GM18526 (cell line): Measurements from ENCODE around the gene MAN1A1.

Experiments used
- POLR2A ChIP-seq: IDR thresholded peaks from 3 replicates; pipeline ENCODE4 v1.6.1; 2011; ENCODE audit not compliant: insufficient read length; ENCODE audit errors: extremely low read depth

The MAN1A1 gene

DNA sequence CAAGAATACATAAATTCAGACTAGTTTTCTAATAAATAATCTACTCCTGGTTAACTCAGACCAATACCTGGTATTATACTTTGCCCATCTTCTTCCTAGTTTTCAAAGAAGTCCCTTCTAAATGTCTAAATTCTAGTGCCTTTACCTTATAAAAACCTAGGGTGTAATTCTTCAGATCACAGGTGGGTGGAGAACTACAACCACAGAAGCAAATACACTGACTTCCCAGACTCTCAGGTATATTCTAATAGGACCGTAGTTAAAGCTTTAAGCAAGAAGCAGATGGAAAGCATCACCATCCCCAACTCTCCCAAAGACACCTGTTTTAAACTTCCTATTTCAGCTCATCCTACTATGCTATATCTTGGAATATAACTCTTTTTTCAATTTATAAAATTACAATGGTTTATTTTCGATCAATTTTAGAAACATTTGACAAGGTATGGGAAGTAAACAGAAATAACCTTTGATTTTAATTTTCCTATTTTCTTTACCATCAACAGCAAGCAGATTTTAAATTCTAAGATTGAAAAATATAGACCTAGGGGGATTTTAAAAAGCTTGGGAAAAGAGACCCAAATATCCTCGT lies 15.8 kb downstream of the MAN1A1 start:
- TF ChIP-seq POLR2A = no peak

DNA sequence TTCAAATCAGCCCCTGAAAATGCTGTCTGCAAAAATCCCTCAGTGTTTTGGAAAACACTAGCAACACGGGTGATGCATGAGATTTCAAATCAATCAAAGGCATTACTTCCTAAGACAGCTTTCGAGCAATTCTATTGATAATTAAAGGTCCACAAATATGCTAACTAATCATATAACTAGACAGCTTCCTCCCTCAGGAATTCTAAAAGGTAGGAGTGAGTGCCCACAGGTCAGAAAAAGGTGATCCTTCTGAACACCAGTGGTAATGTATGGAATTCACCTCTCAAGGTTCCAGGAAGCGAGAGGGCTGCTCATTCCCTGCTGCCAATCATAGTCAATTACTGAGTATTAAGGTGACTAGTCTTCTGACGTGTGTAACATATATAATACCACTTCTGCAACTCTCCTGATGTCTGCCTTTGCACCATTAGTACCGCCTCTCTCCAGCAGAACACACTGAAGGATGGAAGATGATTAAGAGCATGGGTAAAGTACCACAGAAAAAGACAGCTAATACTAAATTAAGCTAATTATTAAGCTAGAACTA lies 16.4 kb downstream of the MAN1A1 start:
- TF ChIP-seq POLR2A = no peak

DNA sequence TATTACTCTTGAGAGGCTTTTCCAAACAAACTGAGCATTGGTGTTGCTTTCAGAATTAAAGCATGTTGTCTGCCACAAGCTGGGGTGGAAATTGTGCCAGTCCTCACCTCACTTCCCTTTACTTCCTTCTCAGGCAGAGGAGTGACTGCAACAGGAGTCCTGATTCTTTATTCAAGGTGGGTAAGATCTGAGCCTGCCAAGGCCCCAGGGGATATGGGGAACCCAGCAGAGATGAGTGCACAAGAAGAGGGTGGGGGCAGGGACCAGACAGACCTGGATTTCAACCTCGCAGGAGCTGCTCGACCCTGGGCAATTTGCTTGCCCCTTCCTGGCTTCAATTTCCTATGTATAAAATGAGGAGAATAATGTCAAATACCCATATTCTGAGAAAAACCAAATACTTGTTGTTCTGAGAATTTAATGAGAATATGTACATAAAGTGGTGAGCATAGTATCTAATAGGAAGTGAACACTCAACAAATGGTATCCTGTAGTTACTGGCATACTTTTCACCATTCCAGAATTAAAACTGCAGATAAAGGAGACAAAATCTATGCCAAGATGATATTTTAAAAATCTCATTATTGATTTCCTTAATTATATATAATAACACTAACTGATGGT lies 17.8 kb downstream of the MAN1A1 start:
- TF ChIP-seq POLR2A = no peak

DNA sequence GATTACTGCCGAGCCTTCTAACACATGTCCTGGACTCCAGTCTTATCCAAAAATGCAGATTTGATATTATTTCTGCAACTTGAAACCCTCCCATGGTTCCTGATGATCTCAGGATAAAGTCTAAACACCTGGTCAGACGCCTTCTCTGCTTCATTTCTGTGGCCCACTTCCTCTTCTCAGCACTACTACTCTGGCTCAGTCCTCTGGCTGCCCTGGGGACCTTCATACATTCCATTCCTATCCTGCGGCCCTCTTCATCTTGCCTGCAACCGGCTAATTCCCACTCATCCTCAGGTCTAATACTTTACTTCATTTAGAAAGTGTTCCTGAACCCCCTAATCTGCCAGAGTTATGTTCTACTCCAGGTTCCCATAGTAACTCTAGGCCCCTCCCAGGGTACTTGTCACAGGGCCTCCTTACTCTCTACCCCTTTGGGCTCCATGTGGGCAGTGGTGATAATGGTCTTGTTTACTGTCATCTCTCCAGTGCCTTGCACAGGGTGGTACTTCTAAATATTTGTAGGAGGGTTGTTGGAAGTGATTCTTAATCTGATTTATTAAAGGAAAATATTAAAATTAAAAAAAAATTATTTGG lies 18.9 kb downstream of the MAN1A1 start:
- no peak for TF ChIP-seq POLR2A

DNA sequence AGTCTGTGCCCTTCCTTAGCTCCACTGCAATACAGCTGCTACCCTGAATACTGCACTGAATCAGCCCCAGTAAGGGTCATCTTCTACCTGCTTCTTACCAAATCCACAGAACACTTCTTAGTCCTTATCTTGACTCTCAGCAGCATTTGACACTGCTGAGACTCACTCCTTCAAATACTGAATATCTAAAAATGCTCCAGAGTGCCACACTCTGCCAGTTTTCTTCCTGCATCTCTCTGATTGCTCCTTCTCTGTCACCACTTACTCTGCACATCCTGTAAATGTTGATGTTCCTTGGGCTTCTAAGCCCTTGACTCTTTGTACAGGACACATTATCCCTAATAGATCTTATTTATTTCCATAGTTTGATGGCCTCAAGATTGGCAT lies 19.8 kb downstream of the MAN1A1 start:
- no peak for TF ChIP-seq POLR2A

DNA sequence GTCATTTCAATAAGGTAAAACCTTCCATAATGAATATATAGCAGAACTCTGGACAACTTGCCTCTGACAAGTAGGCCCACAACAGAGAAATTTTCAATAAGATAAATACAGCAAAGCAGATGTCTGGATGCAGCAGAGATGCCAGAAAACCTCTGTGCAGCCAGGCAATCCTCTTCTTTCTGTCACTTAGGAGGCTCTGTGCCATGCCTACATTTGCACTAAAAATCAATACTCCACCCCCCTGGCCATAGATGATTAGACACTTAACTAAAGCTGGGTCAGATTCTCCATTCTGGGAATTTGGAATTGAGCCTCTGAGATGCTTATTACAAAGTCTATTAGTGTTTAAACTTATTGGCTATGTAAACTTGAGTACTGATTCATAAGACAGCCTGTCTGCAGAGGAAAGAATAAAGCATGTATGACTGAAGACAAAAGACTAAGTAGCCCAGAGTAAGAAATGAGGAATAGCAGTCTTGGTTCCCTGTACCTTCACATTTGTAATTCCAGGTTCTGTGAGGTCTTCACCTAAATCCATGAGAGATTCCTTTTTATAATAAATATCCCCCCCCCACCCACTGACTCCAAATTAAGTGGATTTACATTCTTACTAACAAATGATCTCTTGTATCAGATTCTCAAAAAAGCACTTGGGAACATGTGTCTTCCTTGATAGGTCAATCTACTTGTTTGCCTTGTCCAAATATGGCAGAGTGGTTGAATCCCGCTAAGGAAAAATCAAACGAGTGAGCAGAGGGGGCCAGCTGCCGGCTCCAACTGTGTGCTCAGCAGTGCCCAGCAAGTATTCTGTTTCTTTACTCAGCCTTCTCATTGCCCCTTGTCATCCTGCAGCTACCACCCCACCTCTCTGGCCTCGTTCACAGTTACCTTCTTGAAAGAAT lies 20.4 kb downstream of the MAN1A1 start:
- TF ChIP-seq POLR2A = no peak

DNA sequence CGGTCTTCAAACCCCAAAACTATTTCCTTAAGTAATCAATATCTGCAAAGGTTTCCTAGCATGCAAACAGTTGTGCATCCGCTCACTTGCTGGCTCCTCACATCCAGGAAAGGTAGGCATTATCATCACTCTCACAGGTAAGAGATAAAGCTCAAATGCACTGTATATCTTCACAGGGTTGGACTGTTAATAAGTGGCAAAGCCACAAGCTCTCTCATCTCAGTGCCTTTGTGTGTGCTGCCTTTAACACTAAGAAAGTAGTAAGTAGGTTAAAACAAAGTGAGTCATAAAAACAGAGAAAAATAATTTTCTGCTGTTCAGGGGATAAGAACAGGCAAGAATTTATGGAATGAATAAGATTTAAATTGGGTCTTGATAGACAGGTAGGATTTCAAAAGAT lies 21.3 kb downstream of the MAN1A1 start:
- TF ChIP-seq POLR2A = no peak

DNA sequence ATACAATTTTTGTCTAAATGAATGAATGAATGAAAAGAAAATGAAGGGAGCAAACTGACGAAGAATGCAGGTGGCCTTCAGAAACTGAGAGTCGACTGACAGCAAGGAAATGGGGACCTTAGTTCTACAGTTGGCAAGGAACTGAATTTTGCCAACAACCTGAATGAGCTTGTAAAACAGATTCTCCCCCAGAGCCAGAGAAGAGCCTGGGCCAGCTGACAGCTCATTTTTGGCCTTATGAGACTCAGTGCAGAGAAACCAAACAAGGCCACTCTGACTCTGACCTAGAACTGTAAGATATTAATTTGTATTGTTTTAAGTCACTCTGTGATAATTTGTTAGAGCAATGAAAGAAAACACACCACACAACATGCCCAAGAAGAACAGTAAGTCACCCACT lies 21.8 kb downstream of the MAN1A1 start:
- TF ChIP-seq POLR2A = no peak

DNA sequence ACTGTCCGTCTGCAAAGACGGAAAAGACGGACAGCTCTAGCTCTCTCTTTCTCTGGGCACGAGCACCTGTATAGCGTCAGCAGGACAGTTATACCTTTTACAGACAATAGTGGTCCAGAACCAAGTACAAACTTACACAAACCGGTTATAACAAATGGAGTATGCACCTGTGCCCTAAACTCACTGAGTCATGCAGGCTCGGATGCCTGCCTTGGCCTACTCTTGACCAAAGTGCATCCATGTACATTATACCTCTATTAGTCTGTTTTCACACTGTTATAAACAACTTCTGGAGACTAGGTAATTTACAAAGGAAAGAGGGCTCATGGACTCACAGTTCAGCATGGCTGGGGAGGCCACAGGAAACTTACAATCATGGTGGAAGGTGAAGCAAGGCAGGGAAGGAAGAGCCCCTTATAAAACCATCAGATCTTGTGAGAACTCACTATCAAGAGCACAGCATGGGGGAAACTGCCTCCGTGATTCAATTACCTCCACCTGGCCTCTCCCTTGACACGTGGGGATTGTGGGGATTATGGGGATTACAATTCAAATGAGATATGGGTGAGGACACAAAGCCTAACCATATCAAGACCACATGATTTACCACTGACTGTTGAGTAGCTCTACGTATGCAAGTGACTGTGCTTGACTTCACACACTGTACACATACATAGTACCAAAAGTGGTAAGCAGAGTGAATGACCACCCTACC lies 23.1 kb downstream of the MAN1A1 start:
- TF ChIP-seq POLR2A = no peak

DNA sequence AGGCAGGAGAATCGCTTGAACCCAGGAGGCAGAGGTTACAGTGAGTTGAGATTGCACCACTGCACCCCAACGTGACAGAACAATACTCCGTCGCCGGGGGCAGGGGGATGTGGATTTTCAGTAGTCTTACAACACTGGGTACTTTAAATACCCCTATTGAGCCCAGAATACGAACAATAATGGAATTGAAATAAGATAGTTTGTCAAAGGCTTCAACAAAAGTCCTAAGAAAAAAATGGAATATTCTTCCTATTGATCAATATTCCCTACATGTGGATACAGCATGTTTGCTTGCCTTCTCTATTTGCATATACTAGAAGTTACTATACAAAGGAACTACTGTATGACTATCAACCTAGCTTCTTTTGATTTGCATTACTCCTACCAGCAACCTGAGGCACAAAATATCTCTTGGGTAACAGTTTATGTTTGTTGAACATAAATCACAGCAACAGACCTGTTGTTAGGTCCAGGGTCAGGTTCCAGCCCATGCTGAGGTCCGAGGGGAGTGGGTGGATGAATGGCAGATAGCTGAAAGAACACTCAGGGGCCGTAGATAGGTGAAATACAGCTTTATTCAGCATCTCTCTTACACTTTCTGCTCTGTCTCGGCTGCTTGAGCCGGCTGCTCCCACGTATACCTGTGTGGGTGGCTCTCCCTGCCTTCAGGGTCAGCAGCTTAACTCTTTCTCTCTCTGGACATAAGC lies 23.8 kb downstream of the MAN1A1 start:
- no peak for TF ChIP-seq POLR2A

DNA sequence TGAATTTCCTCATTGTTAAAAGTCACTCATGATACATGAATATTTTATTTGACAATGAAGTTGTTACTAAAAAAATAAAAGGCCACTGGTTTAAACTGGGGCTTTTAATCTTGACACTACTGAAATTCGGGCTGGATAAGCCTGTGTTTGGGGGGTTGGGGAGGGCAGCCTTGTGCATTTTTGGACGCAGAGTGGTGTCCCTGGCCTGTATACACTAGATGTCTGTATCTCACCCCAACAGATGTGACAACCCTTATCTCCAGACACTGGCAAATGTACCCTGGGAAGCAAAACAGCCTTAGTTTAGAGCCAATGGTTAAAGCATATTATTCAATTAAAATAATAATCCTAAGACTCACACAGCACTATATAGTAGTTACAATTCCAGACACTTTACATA lies 24.8 kb downstream of the MAN1A1 start:
- no peak for TF ChIP-seq POLR2A

DNA sequence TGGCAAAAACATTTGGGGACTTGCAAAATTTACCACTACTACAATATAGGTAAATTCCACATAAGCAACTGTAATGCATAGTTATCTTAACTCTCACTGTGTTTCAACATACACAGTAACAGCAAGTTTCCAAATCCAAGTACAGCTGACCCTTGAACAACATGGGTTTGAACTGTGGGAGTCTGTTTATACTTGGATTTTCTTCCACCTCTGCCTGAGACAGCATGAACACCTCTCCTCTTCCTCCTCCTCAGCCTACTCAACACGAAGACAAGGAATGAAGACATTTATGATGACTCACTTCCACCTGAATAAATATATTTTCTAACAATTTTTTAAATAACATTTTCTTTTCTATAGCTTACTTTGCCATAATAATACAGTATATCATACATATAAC lies 25.6 kb downstream of the MAN1A1 start:
- no peak for TF ChIP-seq POLR2A

DNA sequence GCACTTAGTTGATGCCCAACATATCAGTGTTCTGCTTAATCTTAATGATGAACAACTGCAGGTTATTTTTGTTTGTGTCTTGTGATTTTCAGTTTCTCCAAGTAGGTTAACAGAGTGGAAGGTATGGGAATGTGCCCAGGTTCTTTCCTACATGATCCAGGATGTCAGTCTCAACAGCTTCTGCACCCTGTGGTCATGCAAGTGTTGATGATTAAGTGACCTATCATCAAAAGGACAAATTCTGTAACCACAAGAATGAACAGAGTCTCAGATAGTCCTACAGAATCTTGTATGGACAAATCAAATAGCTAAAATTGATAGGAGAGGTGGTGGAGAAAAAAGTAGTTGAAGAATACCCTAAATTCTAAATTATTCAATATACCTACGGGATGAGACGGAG lies 26.1 kb downstream of the MAN1A1 start:
- TF ChIP-seq POLR2A = no peak

DNA sequence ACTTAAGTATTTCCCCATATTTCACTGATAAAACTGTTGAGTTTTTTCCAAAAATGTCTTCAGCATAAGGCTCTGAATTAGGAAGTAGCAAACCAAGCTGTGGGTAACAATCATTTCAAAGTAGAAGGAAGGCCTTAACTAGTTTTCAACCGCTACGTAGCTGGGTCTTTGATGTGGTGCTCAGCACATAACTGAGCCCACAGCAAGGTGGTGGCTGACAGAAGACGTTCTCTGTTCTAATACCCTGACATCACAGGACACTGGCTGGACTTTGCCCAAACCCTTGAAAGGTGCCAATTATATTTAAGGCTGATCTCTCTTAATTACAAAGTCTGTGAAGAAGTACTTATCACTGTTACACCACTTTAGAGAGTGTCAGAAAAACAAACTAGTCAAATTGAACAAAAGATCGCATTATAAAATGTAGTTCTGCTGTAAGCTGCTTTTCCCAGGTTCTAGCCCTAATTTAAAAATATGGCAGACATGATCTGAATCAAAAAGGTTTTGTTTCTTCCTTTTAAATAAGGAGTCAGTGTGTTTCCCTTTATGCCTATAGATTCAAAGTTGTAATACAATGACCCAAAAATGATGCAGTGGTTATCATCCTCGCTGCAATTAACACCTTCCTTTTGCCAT lies 26.7 kb downstream of the MAN1A1 start:
- TF ChIP-seq POLR2A = no peak

DNA sequence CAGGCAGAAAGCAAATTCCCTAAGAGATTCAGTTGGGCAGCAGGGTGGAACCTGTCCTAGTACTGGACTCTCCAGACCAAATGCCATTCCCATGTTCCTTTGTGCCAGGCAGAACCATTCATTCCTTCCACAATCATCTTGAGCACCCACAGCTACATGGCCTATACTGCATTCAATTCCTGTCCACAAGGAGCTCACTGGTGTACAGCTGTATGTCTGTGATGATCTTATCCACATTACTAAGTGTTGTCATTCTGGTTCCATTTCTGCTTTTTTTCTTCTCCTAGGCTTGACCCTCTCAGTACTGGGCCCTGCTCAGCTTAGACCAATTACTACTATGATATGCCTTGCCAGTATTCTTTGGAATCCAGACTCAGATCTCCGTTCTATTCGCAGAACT lies 27.5 kb downstream of the MAN1A1 start:
- TF ChIP-seq POLR2A = no peak
